Erythroblast (primary cell): ENCODE data around the gene TMEM80.
"Not testable (repeated sequence)": the region's sequence is repeated elsewhere in the genome, so short reads cannot be mapped to it uniquely, and the experiment has no call there.

Experiments
- GATA1 ChIP-seq: IDR thresholded peaks from 2 replicates; pipeline ENCODE4 v1.6.1; 2011; ENCODE audit warnings: low read depth, mild to moderate bottlenecking, control low read depth, low read length, moderate library complexity
- POLR2A ChIP-seq: IDR thresholded peaks from 2 replicates; pipeline ENCODE4 v1.6.1; 2011; ENCODE audit warnings: mild to moderate bottlenecking, low read length

- TF ChIP-seq POLR2A, GATA1: not testable (repeated sequence)
Measured at GRCh38 chr11:653136-653535, 42.5 kb upstream of the TMEM80 start.
